Measurements from ENCODE around the gene MYRIP.

MYRIP gene

GRCh38 chr3:40098261-40098759 lies 288.9 kb downstream of the MYRIP start:
- TF ChIP-seq POLR2A (IDR thresholded peaks at IDR 0.05; ENCODE audit: low read depth, low read length) (no peak), POLR2AphosphoS5 (IDR thresholded peaks at IDR 0.05; ENCODE audit: low read depth, low read length) (no peak), TAF1 (IDR thresholded peaks at IDR 0.05; ENCODE audit: low read depth, low read length) (no peak), PAX5 (IDR thresholded peaks at IDR 0.05; ENCODE audit: insufficient read depth, low read length, severe bottlenecking) (no peak), POU2F2 (IDR thresholded peaks at IDR 0.05; ENCODE audit: low read depth, low read length) (no peak), SPI1 (IDR thresholded peaks at IDR 0.05; ENCODE audit: low read depth, low read length) (no peak)
- FAIRE-seq: no peak
- no peak for DNase-seq (ENCODE audit: insufficient read length, low spot score)

- FAIRE-seq: no peak
- TF ChIP-seq POU2F2 (IDR thresholded peaks at IDR 0.05; ENCODE audit: low read depth, low read length): no peak
- TF ChIP-seq POLR2A (IDR thresholded peaks at IDR 0.05; ENCODE audit: low read depth, low read length): no peak
- no peak for TF ChIP-seq PAX5 (IDR thresholded peaks at IDR 0.05; ENCODE audit: insufficient read depth, low read length, severe bottlenecking)
- no peak for TF ChIP-seq TAF1 (IDR thresholded peaks at IDR 0.05; ENCODE audit: low read depth, low read length)
- no peak for TF ChIP-seq POLR2AphosphoS5 (IDR thresholded peaks at IDR 0.05; ENCODE audit: low read depth, low read length)
- TF ChIP-seq SPI1 (IDR thresholded peaks at IDR 0.05; ENCODE audit: low read depth, low read length): no peak
- no peak for DNase-seq (ENCODE audit: insufficient read length, low spot score)
These were observed 290.5 kb downstream of the MYRIP start for GRCh38 chr3:40099871-40100270.

GRCh38 chr3:40102182-40102581 lies 292.8 kb downstream of the MYRIP start:
- FAIRE-seq (no peak), DNase-seq (ENCODE audit: insufficient read length, low spot score) (no peak)
- TF ChIP-seq PAX5 (IDR thresholded peaks at IDR 0.05; ENCODE audit: insufficient read depth, low read length, severe bottlenecking): no peak
- no peak for TF ChIP-seq POLR2AphosphoS5 (IDR thresholded peaks at IDR 0.05; ENCODE audit: low read depth, low read length)

- FAIRE-seq: no peak
These were observed 294.4 kb downstream of the MYRIP start for GRCh38 chr3:40103829-40104228.

GRCh38 chr3:40104441-40104840 lies 295.0 kb downstream of the MYRIP start:
- FAIRE-seq (no peak), DNase-seq (ENCODE audit: insufficient read length, low spot score) (no peak)
- TF ChIP-seq POLR2A (IDR thresholded peaks at IDR 0.05; ENCODE audit: low read depth, low read length) (no peak), TAF1 (IDR thresholded peaks at IDR 0.05; ENCODE audit: low read depth, low read length) (no peak), POU2F2 (IDR thresholded peaks at IDR 0.05; ENCODE audit: low read depth, low read length) (no peak), SPI1 (IDR thresholded peaks at IDR 0.05; ENCODE audit: low read depth, low read length) (no peak), PAX5 (IDR thresholded peaks at IDR 0.05; ENCODE audit: insufficient read depth, low read length, severe bottlenecking) (no peak), POLR2AphosphoS5 (IDR thresholded peaks at IDR 0.05; ENCODE audit: low read depth, low read length) (no peak)

More at GRCh38 chr3:40103829-40104228, 294.4 kb downstream of the MYRIP start:
- no peak for TF ChIP-seq PAX5 (IDR thresholded peaks at IDR 0.05; ENCODE audit: insufficient read depth, low read length, severe bottlenecking)
- no peak for TF ChIP-seq POLR2A (IDR thresholded peaks at IDR 0.05; ENCODE audit: low read depth, low read length)
- TF ChIP-seq SPI1 (IDR thresholded peaks at IDR 0.05; ENCODE audit: low read depth, low read length): no peak
- DNase-seq (ENCODE audit: insufficient read length, low spot score): no peak

- TF ChIP-seq POLR2A (IDR thresholded peaks at IDR 0.05; ENCODE audit: low read depth, low read length) (no peak), POLR2AphosphoS5 (IDR thresholded peaks at IDR 0.05; ENCODE audit: low read depth, low read length) (no peak), TAF1 (IDR thresholded peaks at IDR 0.05; ENCODE audit: low read depth, low read length) (no peak), PAX5 (IDR thresholded peaks at IDR 0.05; ENCODE audit: insufficient read depth, low read length, severe bottlenecking) (no peak), SPI1 (IDR thresholded peaks at IDR 0.05; ENCODE audit: low read depth, low read length) (no peak), POU2F2 (IDR thresholded peaks at IDR 0.05; ENCODE audit: low read depth, low read length) (no peak)
- FAIRE-seq (no peak), DNase-seq (ENCODE audit: insufficient read length, low spot score) (no peak)
These were observed 299.2 kb downstream of the MYRIP start for GRCh38 chr3:40108643-40109042.

GRCh38 chr3:40109641-40110490 lies 300.5 kb downstream of the MYRIP start:
- FAIRE-seq (no peak), DNase-seq (ENCODE audit: insufficient read length, low spot score) (no peak)
- TF ChIP-seq TAF1 (IDR thresholded peaks at IDR 0.05; ENCODE audit: low read depth, low read length) (no peak), PAX5 (IDR thresholded peaks at IDR 0.05; ENCODE audit: insufficient read depth, low read length, severe bottlenecking) (no peak), POU2F2 (IDR thresholded peaks at IDR 0.05; ENCODE audit: low read depth, low read length) (no peak)

GRCh38 chr3:40116478-40117177 lies 307.2 kb downstream of the MYRIP start:
- no peak for TF ChIP-seq SPI1 (IDR thresholded peaks at IDR 0.05; ENCODE audit: low read depth, low read length)
- TF ChIP-seq POU2F2 (IDR thresholded peaks at IDR 0.05; ENCODE audit: low read depth, low read length): no peak
- TF ChIP-seq POLR2A (IDR thresholded peaks at IDR 0.05; ENCODE audit: low read depth, low read length): no peak
- no peak for TF ChIP-seq TAF1 (IDR thresholded peaks at IDR 0.05; ENCODE audit: low read depth, low read length)
- TF ChIP-seq POLR2AphosphoS5 (IDR thresholded peaks at IDR 0.05; ENCODE audit: low read depth, low read length): no peak
- TF ChIP-seq PAX5 (IDR thresholded peaks at IDR 0.05; ENCODE audit: insufficient read depth, low read length, severe bottlenecking): no peak
- DNase-seq (ENCODE audit: insufficient read length, low spot score) (no peak), FAIRE-seq (no peak)

GRCh38 chr3:40118091-40118490 lies 308.7 kb downstream of the MYRIP start:
- FAIRE-seq: no peak
- TF ChIP-seq POU2F2 (IDR thresholded peaks at IDR 0.05; ENCODE audit: low read depth, low read length): no peak
- TF ChIP-seq POLR2A (IDR thresholded peaks at IDR 0.05; ENCODE audit: low read depth, low read length): no peak
- no peak for TF ChIP-seq TAF1 (IDR thresholded peaks at IDR 0.05; ENCODE audit: low read depth, low read length)
- no peak for TF ChIP-seq SPI1 (IDR thresholded peaks at IDR 0.05; ENCODE audit: low read depth, low read length)
- no peak for TF ChIP-seq POLR2AphosphoS5 (IDR thresholded peaks at IDR 0.05; ENCODE audit: low read depth, low read length)
- no peak for TF ChIP-seq PAX5 (IDR thresholded peaks at IDR 0.05; ENCODE audit: insufficient read depth, low read length, severe bottlenecking)
- DNase-seq (ENCODE audit: insufficient read length, low spot score): no peak

Measured in GM12891 (cell line).